Natural killer cell treated with Interleukin-12 subunit alpha and Interleukin-12 subunit beta and Interleukin-15 and Interleukin-18, amount 100 ng/mL, for 72 hours (primary cell): Measurements from ENCODE around the gene ITGA8. TPM values are rescaled to one million over a fixed set of nuclear protein-coding genes. Genes with fewer than 3 reads are reported as not detected.

Experiments used
- ATAC-seq, 2 donors: fragments of 150-1000 bp; cut with Tn5 transposase in 1 of 2; sonication (Bioruptor Pico), chemical (Tn5 transposase) in 1 of 2; 2 replicates each; pipeline ENCODE4 v1.10.0; 2021
- DNase-seq: peaks from one replicate; pipeline ENCODE4 v3.0.0; 2022; ENCODE audit warnings: low spot score
- H3K27ac Mint-ChIP-seq, 2 donors: 1 replicate in 1 of 2; 2 replicates in 1 of 2; pipeline ENCODE4 v1.8.0; 2022; ENCODE audit warnings: mixed read lengths in 2 of 2, mild to moderate bottlenecking in 1 of 2, moderate library complexity in 1 of 2
- H3K27me3 Mint-ChIP-seq, 2 donors: 1 replicate in 1 of 2; 2 replicates in 1 of 2; pipeline ENCODE4 v1.8.0; 2022; ENCODE audit warnings: mixed read lengths in 2 of 2
- H3K36me3 Mint-ChIP-seq: one replicate; pipeline ENCODE4 v1.8.0; 2022; ENCODE audit warnings: mixed read lengths
- H3K4me1 Mint-ChIP-seq, 2 donors: 1 replicate in 1 of 2; 2 replicates in 1 of 2; pipeline ENCODE4 v1.8.0; 2022; ENCODE audit warnings: low read depth in 2 of 2, mixed read lengths in 2 of 2, mild to moderate bottlenecking in 1 of 2
- H3K4me3 Mint-ChIP-seq: one replicate; pipeline ENCODE4 v1.8.0; 2022; ENCODE audit warnings: mixed read lengths
- H3K9me3 Mint-ChIP-seq: 2 replicates; pipeline ENCODE4 v1.8.0; 2022; ENCODE audit warnings: mixed read lengths
- total RNA-seq, 2 donors: library from RNA; stranded (reverse); gene quantifications; one replicate each; pipeline ENCODE4 v1.2.3, GENCODE V29; 2022

ITGA8 gene
- total RNA-seq, 2 donors from 2014 or later: not detected

- DNase-seq (no peak), ATAC-seq (no peak)
- no peaks in the 10 kb centered on the region for H3K4me1 Mint-ChIP-seq
- H3K36me3 Mint-ChIP-seq: no peaks in the 10 kb centered on the region
- no peaks in the 10 kb centered on the region for H3K9me3 Mint-ChIP-seq
- no peak overlapping the region for H3K27ac Mint-ChIP-seq
- H3K4me3 Mint-ChIP-seq: no peak overlapping the region
- peaks cover 19 to 31% of the 10 kb centered on the region in 2 donors for H3K27me3 Mint-ChIP-seq
These were observed 246.3 kb downstream of the ITGA8 start for GRCh38 chr10:15473396-15473767.

GRCh38 chr10:15472431-15473395, 247.0 kb downstream of the ITGA8 start:
- Mint-ChIP-seq H3K27ac (no peak overlapping the region), H3K4me3 (no peak overlapping the region), H3K4me1 (no peaks in the 10 kb centered on the region), H3K27me3 (peaks cover 19 to 30% of the 10 kb centered on the region in 2 donors), H3K9me3 (no peaks in the 10 kb centered on the region), H3K36me3 (no peaks in the 10 kb centered on the region)
- ATAC-seq (no peak), DNase-seq (no peak)

- no peaks in the 10 kb centered on the region for H3K9me3 Mint-ChIP-seq
- DNase-seq: no peak
- no peaks in the 10 kb centered on the region for H3K36me3 Mint-ChIP-seq
- ATAC-seq: no peak
- no peak overlapping the region for H3K27ac Mint-ChIP-seq
- H3K27me3 Mint-ChIP-seq: peaks cover 16 to 30% of the 10 kb centered on the region in 2 donors
- H3K4me1 Mint-ChIP-seq: no peaks in the 10 kb centered on the region
- no peak overlapping the region for H3K4me3 Mint-ChIP-seq
These were observed 247.7 kb downstream of the ITGA8 start for GRCh38 chr10:15472008-15472407.

GRCh38 chr10:15469111-15469510, 250.6 kb downstream of the ITGA8 start:
- no peaks in the 10 kb centered on the region for H3K36me3 Mint-ChIP-seq
- no peak overlapping the region for H3K27ac Mint-ChIP-seq
- ATAC-seq: no peak
- no peak for DNase-seq
- no peaks in the 10 kb centered on the region for H3K4me1 Mint-ChIP-seq
- no peaks in the 10 kb centered on the region for H3K9me3 Mint-ChIP-seq
- H3K4me3 Mint-ChIP-seq: no peak overlapping the region
- peaks cover 20 to 44% of the 10 kb centered on the region in 2 donors for H3K27me3 Mint-ChIP-seq

GRCh38 chr10:15464381-15464780, 255.3 kb downstream of the ITGA8 start:
- no peak for DNase-seq
- peaks cover 24 to 44% of the 10 kb centered on the region in 2 donors for H3K27me3 Mint-ChIP-seq
- ATAC-seq: no peak
- no peak overlapping the region for H3K4me3 Mint-ChIP-seq
- no peaks in the 10 kb centered on the region for H3K4me1 Mint-ChIP-seq
- no peaks in the 10 kb centered on the region for H3K36me3 Mint-ChIP-seq
- peaks cover 3% of the 10 kb centered on the region for H3K9me3 Mint-ChIP-seq
- H3K27ac Mint-ChIP-seq: no peak overlapping the region

Other genes with a start within 250 kb of the ITGA8 start
- 10 to 100 TPM; 25.9 to 34.2 TPM for gene MINDY3, start 140.6 kb upstream of the ITGA8 start, total RNA-seq